ENCODE data around the gene NTSR1.

Gene NTSR1

GRCh38 chr20:62763404-62763803 is 54.8 kb downstream of the NTSR1 start:
- no peak for DNase-seq (ENCODE audit: low read depth)
- H3K4me3 ChIP-seq (ENCODE audit: low read depth, low read length), result no peak overlapping the region
- TF ChIP-seq CTCF (IDR thresholded peaks at IDR 0.05; ENCODE audit: insufficient read depth, low read depth, low read length, missing control alignments), result no peak

GRCh38 chr20:62764156-62764935 is 55.7 kb downstream of the NTSR1 start:
- DNase-seq (ENCODE audit: low read depth), result no peak
- no peak for TF ChIP-seq CTCF (IDR thresholded peaks at IDR 0.05; ENCODE audit: insufficient read depth, low read depth, low read length, missing control alignments)

GRCh38 chr20:62765021-62765420 is 56.4 kb downstream of the NTSR1 start:
- H3K4me3 ChIP-seq (ENCODE audit: low read depth, low read length), result no peak overlapping the region
- TF ChIP-seq CTCF (IDR thresholded peaks at IDR 0.05; ENCODE audit: insufficient read depth, low read depth, low read length, missing control alignments), result no peak
- no peak for DNase-seq (ENCODE audit: low read depth)

More at GRCh38 chr20:62764156-62764935, 55.7 kb downstream of the NTSR1 start:
- H3K4me3 ChIP-seq (ENCODE audit: low read depth, low read length), result no peak overlapping the region

- no peak for DNase-seq (ENCODE audit: low read depth)
- TF ChIP-seq CTCF (IDR thresholded peaks at IDR 0.05; ENCODE audit: insufficient read depth, low read depth, low read length, missing control alignments), result no peak
- no peak overlapping the region for H3K4me3 ChIP-seq (ENCODE audit: low read depth, low read length)
Observed at GRCh38 chr20:62765432-62766070, 56.9 kb downstream of the NTSR1 start.

GRCh38 chr20:62766071-62766450 is 57.4 kb downstream of the NTSR1 start:
- no peak for DNase-seq (ENCODE audit: low read depth)
- no peak overlapping the region for H3K4me3 ChIP-seq (ENCODE audit: low read depth, low read length)
- TF ChIP-seq CTCF (IDR thresholded peaks at IDR 0.05; ENCODE audit: insufficient read depth, low read depth, low read length, missing control alignments), result no peak

- no peak overlapping the region for H3K4me3 ChIP-seq (ENCODE audit: low read depth, low read length)
- no peak for TF ChIP-seq CTCF (IDR thresholded peaks at IDR 0.05; ENCODE audit: insufficient read depth, low read depth, low read length, missing control alignments)
- no peak for DNase-seq (ENCODE audit: low read depth)
Observed at GRCh38 chr20:62766716-62767115, 58.1 kb downstream of the NTSR1 start.
